ENCODE data around the gene TMEM209.
A peak's percentile ranks its signal among the peaks of the same experiment; 100 is the strongest.
"Not testable (repeated sequence)": the region's sequence is repeated elsewhere in the genome, so short reads cannot be mapped to it uniquely, and the experiment has no call there.

Gene TMEM209

GRCh38 chr7:130154131-130154500 lies 51.1 kb downstream of the TMEM209 start:
- FAIRE-seq (no peak), DNase-seq (ENCODE audit: insufficient read length, low spot score) (no peak)
- no peak for TF ChIP-seq POLR2A (IDR thresholded peaks at IDR 0.05; ENCODE audit: low read depth, low read length)
- TF ChIP-seq PAX5 (IDR thresholded peaks at IDR 0.05; ENCODE audit: insufficient read depth, low read length, severe bottlenecking) = no peak

- DNase-seq (ENCODE audit: insufficient read length, low spot score) (no peak), FAIRE-seq (no peak)
- TF ChIP-seq TAF1 (IDR thresholded peaks at IDR 0.05; ENCODE audit: low read depth, low read length) = no peak
Measured at GRCh38 chr7:130153211-130153908, 51.8 kb downstream of the TMEM209 start.

GRCh38 chr7:130152493-130153210 lies 52.6 kb downstream of the TMEM209 start:
- DNase-seq (ENCODE audit: insufficient read length, low spot score) (no peak), FAIRE-seq (no peak)
- TF ChIP-seq PAX5 (IDR thresholded peaks at IDR 0.05; ENCODE audit: insufficient read depth, low read length, severe bottlenecking) (no peak), SPI1 (IDR thresholded peaks at IDR 0.05; ENCODE audit: low read depth, low read length) (no peak), POU2F2 (IDR thresholded peaks at IDR 0.05; ENCODE audit: low read depth, low read length) (peak; percentile 49; the same call in 1 of the 2 replicates)

- DNase-seq (ENCODE audit: insufficient read length, low spot score) = no peak
- peak; percentile 97 for FAIRE-seq
Measured at GRCh38 chr7:130151591-130152492, 53.4 kb downstream of the TMEM209 start.

GRCh38 chr7:130150587-130150986 lies 54.6 kb downstream of the TMEM209 start:
- FAIRE-seq (peak; percentile 65), DNase-seq (ENCODE audit: insufficient read length, low spot score) (no peak)
- no peak for TF ChIP-seq PAX5 (IDR thresholded peaks at IDR 0.05; ENCODE audit: insufficient read depth, low read length, severe bottlenecking)
- no peak for TF ChIP-seq POLR2A (IDR thresholded peaks at IDR 0.05; ENCODE audit: low read depth, low read length)
- TF ChIP-seq TAF1 (IDR thresholded peaks at IDR 0.05; ENCODE audit: low read depth, low read length) = no peak
- TF ChIP-seq POU2F2 (IDR thresholded peaks at IDR 0.05; ENCODE audit: low read depth, low read length) = no peak
- no peak; the same call in 1 of the 2 replicates for TF ChIP-seq SPI1 (IDR thresholded peaks at IDR 0.05; ENCODE audit: low read depth, low read length)
- TF ChIP-seq POLR2AphosphoS5 (IDR thresholded peaks at IDR 0.05; ENCODE audit: low read depth, low read length) = no peak

More at GRCh38 chr7:130151591-130152492, 53.4 kb downstream of the TMEM209 start:
- TF ChIP-seq TAF1 (IDR thresholded peaks at IDR 0.05; ENCODE audit: low read depth, low read length) = no peak
- TF ChIP-seq PAX5 (IDR thresholded peaks at IDR 0.05; ENCODE audit: insufficient read depth, low read length, severe bottlenecking) = no peak

GRCh38 chr7:130149281-130150139 lies 55.7 kb downstream of the TMEM209 start:
- DNase-seq (ENCODE audit: insufficient read length, low spot score) (no peak), FAIRE-seq (peak; percentile 23)
- TF ChIP-seq TAF1 (IDR thresholded peaks at IDR 0.05; ENCODE audit: low read depth, low read length) (no peak), SPI1 (IDR thresholded peaks at IDR 0.05; ENCODE audit: low read depth, low read length) (peak; percentile 60)

- TF ChIP-seq TAF1 (IDR thresholded peaks at IDR 0.05; ENCODE audit: low read depth, low read length) (no peak), POLR2AphosphoS5 (IDR thresholded peaks at IDR 0.05; ENCODE audit: low read depth, low read length) (no peak), SPI1 (IDR thresholded peaks at IDR 0.05; ENCODE audit: low read depth, low read length) (no peak), POU2F2 (IDR thresholded peaks at IDR 0.05; ENCODE audit: low read depth, low read length) (no peak), POLR2A (IDR thresholded peaks at IDR 0.05; ENCODE audit: low read depth, low read length) (no peak), PAX5 (IDR thresholded peaks at IDR 0.05; ENCODE audit: insufficient read depth, low read length, severe bottlenecking) (no peak)
- DNase-seq (ENCODE audit: insufficient read length, low spot score) (no peak), FAIRE-seq (no peak)
Measured at GRCh38 chr7:130148561-130148960, 56.6 kb downstream of the TMEM209 start.

- DNase-seq (ENCODE audit: insufficient read length, low spot score) = no peak
- no peak for FAIRE-seq
- TF ChIP-seq POLR2A (IDR thresholded peaks at IDR 0.05; ENCODE audit: low read depth, low read length) (no peak), TAF1 (IDR thresholded peaks at IDR 0.05; ENCODE audit: low read depth, low read length) (no peak), SPI1 (IDR thresholded peaks at IDR 0.05; ENCODE audit: low read depth, low read length) (no peak), POU2F2 (IDR thresholded peaks at IDR 0.05; ENCODE audit: low read depth, low read length) (no peak), PAX5 (IDR thresholded peaks at IDR 0.05; ENCODE audit: insufficient read depth, low read length, severe bottlenecking) (no peak), POLR2AphosphoS5 (IDR thresholded peaks at IDR 0.05; ENCODE audit: low read depth, low read length) (no peak)
Measured at GRCh38 chr7:130147710-130148325, 57.4 kb downstream of the TMEM209 start.

- TF ChIP-seq SPI1 (IDR thresholded peaks at IDR 0.05; ENCODE audit: low read depth, low read length) (no peak), POU2F2 (IDR thresholded peaks at IDR 0.05; ENCODE audit: low read depth, low read length) (no peak), POLR2AphosphoS5 (IDR thresholded peaks at IDR 0.05; ENCODE audit: low read depth, low read length) (no peak), PAX5 (IDR thresholded peaks at IDR 0.05; ENCODE audit: insufficient read depth, low read length, severe bottlenecking) (no peak), POLR2A (IDR thresholded peaks at IDR 0.05; ENCODE audit: low read depth, low read length) (no peak), TAF1 (IDR thresholded peaks at IDR 0.05; ENCODE audit: low read depth, low read length) (no peak)
- no peak for DNase-seq (ENCODE audit: insufficient read length, low spot score)
- FAIRE-seq = no peak
Measured at GRCh38 chr7:130146693-130147405, 58.4 kb downstream of the TMEM209 start.

GRCh38 chr7:130146142-130146541 lies 59.1 kb downstream of the TMEM209 start:
- not testable (repeated sequence) for FAIRE-seq

More at GRCh38 chr7:130146142-130146541, 59.1 kb downstream of the TMEM209 start:
- DNase-seq (ENCODE audit: insufficient read length, low spot score) = not testable (repeated sequence)
